Loucy (cell line): ENCODE measurements around the gene DNMT3B.

Source experiments
- H2AFZ ChIP-seq: fragments of 200-600 bp; sonication (generic); 2 replicates; pipeline ENCODE4 v1.6.0; 2016; ENCODE audit warnings: antibody characterized with exemption, mild to moderate bottlenecking, low read length, moderate library complexity
- H3F3A ChIP-seq: fragments of 200-600 bp; 2 replicates; pipeline ENCODE4 v1.6.0; 2016; ENCODE audit warnings: antibody characterized with exemption, low read depth, mild to moderate bottlenecking
- H3K27me3 ChIP-seq: fragments of 200-600 bp; sonication (generic); 2 replicates; pipeline ENCODE4 v1.6.1; 2014; ENCODE audit warnings: low read length, mild to moderate bottlenecking; ENCODE audit not compliant: insufficient read depth, poor library complexity, severe bottlenecking
- H3K36me3 ChIP-seq: fragments of 200-600 bp; sonication (generic); 2 replicates; pipeline ENCODE4 v1.6.1; 2016; ENCODE audit warnings: low read length; ENCODE audit not compliant: insufficient read depth
- H3K4me1 ChIP-seq: fragments of 200-600 bp; sonication (generic); 2 replicates; pipeline ENCODE4 v1.5.1; 2014; ENCODE audit warnings: low read length, mild to moderate bottlenecking; ENCODE audit not compliant: insufficient read depth, poor library complexity, severe bottlenecking
- H3K4me2 ChIP-seq: fragments of 200-600 bp; sonication (generic); 2 replicates; pipeline ENCODE4 v1.6.0; 2014; ENCODE audit warnings: antibody characterized with exemption, low read length, low read depth, mild to moderate bottlenecking; ENCODE audit not compliant: poor library complexity, severe bottlenecking
- H3K4me3 ChIP-seq: fragments of 200-600 bp; sonication (generic); 2 replicates; pipeline ENCODE4 v1.5.1; 2014; ENCODE audit warnings: low read length, mild to moderate bottlenecking, mixed read lengths; ENCODE audit not compliant: poor library complexity, severe bottlenecking
- H3K79me2 ChIP-seq: fragments of 200-600 bp; sonication (generic); 2 replicates; pipeline ENCODE4 v1.6.1; 2014; ENCODE audit warnings: low read length; ENCODE audit not compliant: insufficient read depth
- H3K9ac ChIP-seq: fragments of 200-600 bp; sonication (generic); 2 replicates; pipeline ENCODE4 v1.6.0; 2014; ENCODE audit warnings: mild to moderate bottlenecking, low read depth, low read length, moderate library complexity; ENCODE audit not compliant: poor library complexity, severe bottlenecking
- H3K9me2 ChIP-seq: fragments of 200-600 bp; sonication (generic); replicated peaks from 2 replicates; pipeline ENCODE4 v1.6.1; 2016; ENCODE audit warnings: low read depth, low read length, mixed read lengths
- H3K9me3 ChIP-seq: fragments of 200-600 bp; sonication (generic); 2 replicates; pipeline ENCODE4 v1.6.1; 2014; ENCODE audit warnings: mild to moderate bottlenecking, antibody characterized with exemption, low read length, low read depth; ENCODE audit not compliant: insufficient read depth
- H4K20me1 ChIP-seq: fragments of 200-600 bp; sonication (generic); 2 replicates; pipeline ENCODE4 v1.6.0; 2014; ENCODE audit warnings: antibody characterized with exemption, low read length, mild to moderate bottlenecking; ENCODE audit not compliant: insufficient read depth, poor library complexity, severe bottlenecking
- CTCF ChIP-seq: fragments of 200-600 bp; sonication (generic); conservative IDR thresholded peaks from 2 replicates; pipeline ENCODE4 v1.5.1; 2014; ENCODE audit warnings: mild to moderate bottlenecking, antibody characterized with exemption, low read length
- EZH2phosphoT487 ChIP-seq: fragments of 200-600 bp; IDR thresholded peaks from 2 replicates; pipeline ENCODE4 v1.6.1; 2018; ENCODE audit warnings: antibody characterized with exemption, mild to moderate bottlenecking, moderate library complexity, borderline replicate concordance

The DNMT3B gene

GRCh38 chr20:32845786-32846185 is 83.6 kb downstream of the DNMT3B start:
- Histone ChIP-seq H3K4me2 (no peak overlapping the region), H3F3A (no peaks in the 10 kb centered on the region), H3K27me3 (no peaks in the 10 kb centered on the region), H3K4me1 (no peaks in the 10 kb centered on the region), H3K79me2 (peaks cover 39% of the 10 kb centered on the region; the same call in 1 of the 2 replicates), H2AFZ (no peak overlapping the region), H3K9ac (no peak overlapping the region), H3K9me3 (no peaks in the 10 kb centered on the region), H3K4me3 (no peak overlapping the region), H4K20me1 (peaks cover 26% of the 10 kb centered on the region), H3K36me3 (peaks cover 83% of the 10 kb centered on the region), H3K9me2 (no peaks in the 10 kb centered on the region)
- TF ChIP-seq EZH2phosphoT487, result no peak
- no peak for TF ChIP-seq CTCF

- Histone ChIP-seq H4K20me1 (peaks cover 26% of the 10 kb centered on the region), H3K9me2 (no peaks in the 10 kb centered on the region), H3K36me3 (peaks cover 85% of the 10 kb centered on the region), H3K27me3 (no peaks in the 10 kb centered on the region), H3K4me3 (no peak overlapping the region), H3K79me2 (peaks cover 32% of the 10 kb centered on the region; the same call in 1 of the 2 replicates), H3K4me2 (no peak overlapping the region), H3K9me3 (no peaks in the 10 kb centered on the region), H3K4me1 (no peaks in the 10 kb centered on the region), H2AFZ (no peak overlapping the region), H3F3A (no peaks in the 10 kb centered on the region), H3K9ac (no peak overlapping the region)
- TF ChIP-seq CTCF (no peak), EZH2phosphoT487 (no peak)
These were observed 84.7 kb downstream of the DNMT3B start for GRCh38 chr20:32846852-32847251.

- Histone ChIP-seq H3K4me2 (no peak overlapping the region), H3K79me2 (peaks cover 25% of the 10 kb centered on the region; the same call in 1 of the 2 replicates), H3K27me3 (no peaks in the 10 kb centered on the region), H2AFZ (no peak overlapping the region), H3F3A (no peaks in the 10 kb centered on the region), H3K36me3 (peaks cover 86% of the 10 kb centered on the region), H4K20me1 (peaks cover 19% of the 10 kb centered on the region), H3K9me2 (no peaks in the 10 kb centered on the region), H3K9me3 (no peaks in the 10 kb centered on the region), H3K4me3 (no peak overlapping the region), H3K9ac (no peak overlapping the region), H3K4me1 (no peaks in the 10 kb centered on the region)
- TF ChIP-seq CTCF, result no peak
- no peak for TF ChIP-seq EZH2phosphoT487
These were observed 85.8 kb downstream of the DNMT3B start for GRCh38 chr20:32847964-32848363.
